HepG2 (cell line): Measurements from ENCODE around the gene MORN1. TPM values are rescaled to one million over a fixed set of nuclear protein-coding genes. Genes with fewer than 3 reads are reported as not detected.

Experiments used
- ATAC-seq: fragments of 200-7000 bp; cut with Tn5 transposase; 3 replicates; pipeline ENCODE4 v1.9.1; 2020; ENCODE audit warnings: mild to moderate bottlenecking, moderate library complexity
- BruUV-seq: library from RNA; stranded (reverse); fragments of 400-500 nt; replicated peaks from 2 replicates; lab custom pipeline; 2021; lab: Mats Ljungman, UMichigan
- CTCF ChIA-PET: fragments of 300-600 bp; formaldehyde crosslinking; extraction: SDS; loops from one replicate; lab custom pipeline; 2021; ENCODE audit warnings: low total read pairs, inconsistent platforms, low intra/inter-chr PET ratio; lab: Yijun Ruan, JAX
- POLR2A ChIA-PET: fragments of 350-600 bp; sonication (Branson Sonifier 250); formaldehyde crosslinking; loops from one replicate; lab custom pipeline; 2020; ENCODE audit warnings: antibody characterized with exemption, inconsistent platforms; lab: Yijun Ruan, JAX
- DNase-seq: peaks from one replicate; pipeline ENCODE4 v3.0.0-alpha.2; 2015; ENCODE audit warnings: low spot score
- FAIRE-seq: peaks from 3 replicates; lab custom pipeline; 2011; peaks lifted over from hg19 to GRCh38; lab: Jason Lieb, UNC
- H2AFZ ChIP-seq: one replicate; pipeline ENCODE4 v1.6.1; 2011; ENCODE audit warnings: low read length, inconsistent platforms
- H3K27ac ChIP-seq: fragments of 300-600 bp; 3 replicates; pipeline ENCODE4 v1.8.0; 2011; ENCODE audit warnings: mixed run types, mild to moderate bottlenecking, mixed read lengths, low read length, inconsistent platforms; ENCODE audit not compliant: insufficient read depth; ENCODE audit errors: extremely low read length
- H3K27me3 ChIP-seq, 2 experiments: fragments of 200-600 bp in 1 of 2; 2 replicates in 1 of 2; 3 replicates in 1 of 2; pipeline versions ENCODE4 v1.6.0 to v1.8.0; 2011; ENCODE audit warnings: low read length in 2 of 2, mild to moderate bottlenecking in 2 of 2, moderate library complexity in 2 of 2, inconsistent platforms in 1 of 2; ENCODE audit not compliant: insufficient read depth in 2 of 2, control insufficient read depth in 1 of 2
- H3K36me3 ChIP-seq, 2 experiments: fragments of 200-600 bp in 1 of 2; replicated peaks in 1 of 2; 2 replicates in 1 of 2; 3 replicates in 1 of 2; pipeline versions ENCODE4 v1.5.1 to v1.8.0; 2011; ENCODE audit warnings: low read length in 2 of 2, inconsistent platforms in 1 of 2; ENCODE audit not compliant: insufficient read depth in 2 of 2, control insufficient read depth in 1 of 2
- H3K4me1 ChIP-seq: 2 replicates; pipeline ENCODE4 v1.5.1; 2012; ENCODE audit warnings: low read length, inconsistent platforms; ENCODE audit not compliant: insufficient read depth
- H3K4me2 ChIP-seq: 2 replicates; pipeline ENCODE4 v1.6.0; 2011; ENCODE audit warnings: low read depth, low read length, inconsistent platforms
- H3K4me3 ChIP-seq, 3 experiments: fragments of 200-600 bp in 1 of 3; sonication (generic), shearing (Covaris generic) in 1 of 3; replicated peaks in 1 of 3; 2 replicates each; pipeline ENCODE4 v1.5.1; 2011 to 2016; ENCODE audit warnings: low read length in 3 of 3, inconsistent platforms in 2 of 3, low read depth in 2 of 3, mild to moderate bottlenecking in 2 of 3, control low read depth in 1 of 3, mixed read lengths in 1 of 3; ENCODE audit not compliant: insufficient read depth in 1 of 3
- H3K79me2 ChIP-seq: one replicate; pipeline ENCODE4 v1.6.1; 2011; ENCODE audit warnings: low read length, inconsistent platforms; ENCODE audit not compliant: insufficient read depth
- H3K9ac ChIP-seq: 2 replicates; pipeline ENCODE4 v1.6.0; 2011; ENCODE audit warnings: mild to moderate bottlenecking, low read depth, low read length, inconsistent platforms; ENCODE audit not compliant: insufficient read depth
- H3K9me3 ChIP-seq: 2 replicates; pipeline ENCODE4 v1.5.1; 2012; ENCODE audit warnings: mild to moderate bottlenecking, low read length
- H4K20me1 ChIP-seq: 2 replicates; pipeline ENCODE4 v1.6.0; 2011; ENCODE audit warnings: inconsistent platforms, mild to moderate bottlenecking, low read length, moderate library complexity; ENCODE audit not compliant: insufficient read depth
- BRD4 ChIP-seq: sonication (generic); formaldehyde crosslinking; IDR thresholded peaks from 2 replicates; pipeline ENCODE4 v1.4.0; 2020; ENCODE audit warnings: missing genetic modification reagents
- KDM5B ChIP-seq: sonication (generic); formaldehyde crosslinking; IDR thresholded peaks from 2 replicates; pipeline ENCODE4 v1.4.0; 2020; ENCODE audit warnings: missing genetic modification reagents, mild to moderate bottlenecking, borderline replicate concordance
- NBN ChIP-seq: fragments of 450-650 bp; conservative IDR thresholded peaks from 2 replicates; pipeline ENCODE4 v1.6.1; 2017
- PITX1 ChIP-seq: sonication (generic); formaldehyde crosslinking; IDR thresholded peaks from 2 replicates; pipeline ENCODE4 v1.5.1; 2020; ENCODE audit warnings: mild to moderate bottlenecking, missing genetic modification reagents
- TBX2 ChIP-seq: sonication (generic); formaldehyde crosslinking; IDR thresholded peaks from 2 replicates; pipeline ENCODE4 v1.5.0; 2020; ENCODE audit warnings: missing genetic modification reagents, mild to moderate bottlenecking, borderline replicate concordance
- ZNF205 ChIP-seq: IDR thresholded peaks from 2 replicates; pipeline ENCODE4 v1.6.1; 2018; ENCODE audit warnings: missing biosample characterization, missing genetic modification reagents
- ZNF484 ChIP-seq: sonication (generic); formaldehyde crosslinking; IDR thresholded peaks from 2 replicates; pipeline ENCODE4 v1.5.1; 2020; ENCODE audit warnings: mild to moderate bottlenecking, low read depth, missing genetic modification reagents, borderline replicate concordance
- ZNF883 ChIP-seq: sonication (generic); formaldehyde crosslinking; IDR thresholded peaks from 2 replicates; pipeline ENCODE4 v1.5.1; 2020; ENCODE audit warnings: mild to moderate bottlenecking, missing genetic modification reagents; ENCODE audit errors: not compliant biosample characterization
- WGBS: methylation state at CpG from one replicate; pipeline ENCODE4 v1.1.6; 2017; ENCODE audit warnings: low lambda C conversion rate; 5-methylcytosine and 5-hydroxymethylcytosine counted together
- in situ Hi-C: cut with HindIII; loops from 2 replicates; pipeline ENCODE4 v1.10.0; 2017; ENCODE audit warnings: low pct_unique_long_range_greater_than_20kb; ENCODE audit not compliant: extremely low pct_ligation_motif_present
- intact Hi-C: fragments of 100-400 bp; cut with micrococcal nuclease; formaldehyde crosslinking; loops from one replicate; pipeline ENCODE4 v1.10.0; 2022; ENCODE audit not compliant: unreplicated experiment
- polyA plus RNA-seq, 8 experiments: library from polyadenylated mRNA; depleted of rRNA in 3 of 8; stranded (reverse) in 7 of 8; unstranded in 1 of 8; fragments of >200 nt; fragmentation: Illumina TruSeq in 4 of 8; extraction: Trizol in 4 of 8; gene quantifications; 2 replicates each; pipeline versions ENCODE4 v1.2.1 to v1.2.3, GENCODE V29; 2011 to 2016; ENCODE audit warnings: low read depth in 4 of 8, missing spikeins in 1 of 8, mixed read lengths in 1 of 8; ENCODE audit not compliant: insufficient read depth in 1 of 8
- total RNA-seq, 5 experiments: library from RNA; depleted of rRNA; stranded (reverse); fragments of >200 nt; fragmentation: Illumina TruSeq; extraction: Trizol; gene quantifications; 2 replicates each; pipeline ENCODE4 v1.2.3, GENCODE V29; 2016; ENCODE audit warnings: low read depth in 1 of 5
- TF ChIP-seq, protein P1 (sequence below): fragments of 450-650 bp; IDR thresholded peaks from 2 replicates; pipeline ENCODE4 v1.6.1; 2017
- TF ChIP-seq, protein P2 (sequence below): sonication (generic); formaldehyde crosslinking; IDR thresholded peaks from 2 replicates; pipeline ENCODE4 v1.9.0; 2021; ENCODE audit warnings: missing genetic modification reagents, borderline replicate concordance

The MORN1 gene
- total and polyA plus RNA-seq, 2 of the 13 experiments (the other 11 are each of a cell fraction or from before 2014, with no cell fraction given): 3.1 to 6.5 TPM

DNA sequence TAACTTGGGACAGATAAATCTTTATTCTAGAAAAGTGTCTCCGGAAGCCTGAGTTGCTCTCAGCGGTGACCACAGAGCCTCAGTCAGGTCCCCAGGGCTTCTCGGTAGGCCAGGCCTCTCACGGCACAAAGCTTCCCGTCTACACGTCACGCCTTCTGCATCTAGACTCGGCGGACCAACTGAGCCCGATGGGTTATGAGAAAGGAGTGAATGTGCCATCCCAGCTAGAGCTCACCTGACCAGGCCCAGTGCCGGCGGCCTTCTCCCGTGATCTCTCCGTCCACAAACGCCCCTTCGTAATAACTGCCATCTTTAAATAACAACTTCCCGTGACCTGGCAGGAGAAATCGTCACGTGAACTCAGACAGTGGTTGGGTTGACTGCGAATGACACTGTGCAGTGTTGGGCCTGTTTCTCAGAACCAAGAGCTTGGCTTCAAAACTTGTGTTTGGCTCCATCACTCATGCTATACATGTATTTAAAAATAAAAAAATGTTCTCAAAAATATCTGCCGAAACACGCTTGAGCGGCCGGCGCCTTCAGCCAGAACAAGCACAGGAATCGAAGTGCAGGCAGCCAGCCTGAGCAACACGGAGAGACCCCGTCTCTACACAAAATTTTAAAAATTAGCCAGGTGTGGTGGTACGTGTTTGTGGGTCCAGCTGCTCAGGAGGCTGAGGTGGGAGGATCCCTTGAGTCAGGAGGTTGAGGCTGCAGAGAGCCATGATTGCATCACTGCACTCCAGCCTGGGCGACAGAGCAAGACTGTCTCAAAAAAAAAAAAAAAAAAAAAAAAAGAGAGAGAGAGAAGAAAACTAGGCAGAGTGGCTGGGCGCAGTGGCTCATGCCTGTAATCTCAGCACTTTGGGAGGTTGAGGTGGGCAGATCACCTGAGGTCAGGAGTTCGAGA lies 3.1 kb downstream of the MORN1 start (continued):
- TF ChIP-seq BRD4 (CRISPR knock-in tag) (no peak), TBX2 (no peak), ZNF484 (no peak), KDM5B (CRISPR knock-in tag) (no peak)
- TF ChIP-seq, protein P1, sequence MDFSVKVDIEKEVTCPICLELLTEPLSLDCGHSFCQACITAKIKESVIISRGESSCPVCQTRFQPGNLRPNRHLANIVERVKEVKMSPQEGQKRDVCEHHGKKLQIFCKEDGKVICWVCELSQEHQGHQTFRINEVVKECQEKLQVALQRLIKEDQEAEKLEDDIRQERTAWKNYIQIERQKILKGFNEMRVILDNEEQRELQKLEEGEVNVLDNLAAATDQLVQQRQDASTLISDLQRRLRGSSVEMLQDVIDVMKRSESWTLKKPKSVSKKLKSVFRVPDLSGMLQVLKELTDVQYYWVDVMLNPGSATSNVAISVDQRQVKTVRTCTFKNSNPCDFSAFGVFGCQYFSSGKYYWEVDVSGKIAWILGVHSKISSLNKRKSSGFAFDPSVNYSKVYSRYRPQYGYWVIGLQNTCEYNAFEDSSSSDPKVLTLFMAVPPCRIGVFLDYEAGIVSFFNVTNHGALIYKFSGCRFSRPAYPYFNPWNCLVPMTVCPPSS: no peak
- TF ChIP-seq, all 625 proteins: peak for 0

DNA sequence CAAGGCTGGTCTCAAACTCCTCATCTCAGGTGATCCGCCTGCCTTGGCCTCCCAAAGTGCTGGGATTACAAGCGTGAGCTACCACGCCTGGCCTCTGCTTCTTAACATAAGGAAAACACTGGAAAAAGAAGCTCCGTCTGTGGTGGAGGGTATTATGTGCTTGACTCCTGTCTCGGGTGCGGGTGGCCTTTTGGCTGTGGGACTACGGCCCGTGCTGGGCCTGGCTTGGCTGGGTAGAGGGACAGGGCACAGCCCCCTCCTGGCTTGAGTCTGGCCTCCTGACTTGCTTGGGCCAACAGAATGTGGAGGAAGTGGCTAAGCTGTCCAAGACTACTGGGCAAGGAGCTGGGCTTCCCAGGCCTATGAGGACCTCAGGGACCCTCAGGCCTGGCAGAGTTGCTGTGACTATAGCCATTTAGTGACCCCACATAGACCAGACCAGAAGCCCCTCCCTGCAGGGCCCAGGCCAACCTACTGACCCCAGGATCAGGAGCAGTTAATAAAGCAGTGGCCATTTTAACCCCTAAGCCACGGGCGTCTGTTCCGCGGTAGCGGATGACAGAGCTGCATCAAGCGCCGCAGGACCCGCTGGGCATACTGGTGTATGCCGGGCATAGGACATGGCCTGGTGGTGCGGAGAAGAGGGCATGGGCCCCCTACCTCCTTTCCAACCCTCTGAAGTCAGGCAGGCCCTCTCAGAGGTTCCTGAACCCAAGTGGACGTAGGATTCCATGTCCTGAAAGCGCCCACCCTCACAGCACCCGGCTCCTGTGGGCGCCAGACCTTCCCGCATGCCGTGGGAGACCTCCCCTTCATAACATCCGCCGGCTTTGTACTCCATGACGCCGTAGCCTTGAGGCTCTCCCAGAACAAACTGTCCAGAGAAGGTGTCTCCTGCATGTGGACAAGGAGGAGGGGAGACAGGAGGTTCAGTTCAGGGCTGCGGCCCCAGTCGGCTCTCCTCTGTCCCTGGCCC lies 4.4 kb downstream of the MORN1 start:
- peaks cover 6% of the 10 kb centered on the region for H3K79me2 ChIP-seq
- no peak overlapping the region for H3K9ac ChIP-seq
- H3K4me3 ChIP-seq: no peak overlapping the region
- H3K27ac ChIP-seq: no peak overlapping the region
- no peak overlapping the region for H3K4me2 ChIP-seq
- DNase-seq (no peak), ATAC-seq (no peak), FAIRE-seq (no peak)
- H3K27me3 ChIP-seq: no peaks in the 10 kb centered on the region
- in situ Hi-C loops (no loop called here), intact Hi-C loops (no loop called here)
- TF ChIP-seq ZNF205 (CRISPR knock-in tag) (no peak), PITX1 (CRISPR knock-in tag) (no peak), ZNF883 (CRISPR knock-in tag) (no peak), NBN (no peak)
- TF ChIP-seq, protein P2, sequence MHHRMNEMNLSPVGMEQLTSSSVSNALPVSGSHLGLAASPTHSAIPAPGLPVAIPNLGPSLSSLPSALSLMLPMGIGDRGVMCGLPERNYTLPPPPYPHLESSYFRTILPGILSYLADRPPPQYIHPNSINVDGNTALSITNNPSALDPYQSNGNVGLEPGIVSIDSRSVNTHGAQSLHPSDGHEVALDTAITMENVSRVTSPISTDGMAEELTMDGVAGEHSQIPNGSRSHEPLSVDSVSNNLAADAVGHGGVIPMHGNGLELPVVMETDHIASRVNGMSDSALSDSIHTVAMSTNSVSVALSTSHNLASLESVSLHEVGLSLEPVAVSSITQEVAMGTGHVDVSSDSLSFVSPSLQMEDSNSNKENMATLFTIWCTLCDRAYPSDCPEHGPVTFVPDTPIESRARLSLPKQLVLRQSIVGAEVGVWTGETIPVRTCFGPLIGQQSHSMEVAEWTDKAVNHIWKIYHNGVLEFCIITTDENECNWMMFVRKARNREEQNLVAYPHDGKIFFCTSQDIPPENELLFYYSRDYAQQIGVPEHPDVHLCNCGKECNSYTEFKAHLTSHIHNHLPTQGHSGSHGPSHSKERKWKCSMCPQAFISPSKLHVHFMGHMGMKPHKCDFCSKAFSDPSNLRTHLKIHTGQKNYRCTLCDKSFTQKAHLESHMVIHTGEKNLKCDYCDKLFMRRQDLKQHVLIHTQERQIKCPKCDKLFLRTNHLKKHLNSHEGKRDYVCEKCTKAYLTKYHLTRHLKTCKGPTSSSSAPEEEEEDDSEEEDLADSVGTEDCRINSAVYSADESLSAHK (CRISPR knock-in tag): no peak
- POLR2A ChIA-PET: no interaction called here
- 0 out of 5 replicates have a peak, but pooled peaks cover 0 to 3% of the 10 kb centered on the region in 2 experiments for H3K36me3 ChIP-seq
- no TSS peak for BruUV-seq
- H2AFZ ChIP-seq: no peak overlapping the region
- H3K9me3 ChIP-seq: no peaks in the 10 kb centered on the region
- peaks cover 41% of the 10 kb centered on the region for H3K4me1 ChIP-seq
- CTCF ChIA-PET: no interaction called here
- no peaks in the 10 kb centered on the region for H4K20me1 ChIP-seq
- 97% methylated on average over 30 of the region's 30 CpGs for WGBS
